Progenitor cell of endocrine pancreas (in vitro differentiated cells): Measurements from ENCODE around the gene DZIP1. TPM values are rescaled to one million over a fixed set of nuclear protein-coding genes. Genes with fewer than 3 reads are reported as not detected.

ENCODE experiments used
- DNase-seq: peaks from one replicate; pipeline ENCODE4 v3.0.0; 2021; ENCODE audit warnings: low spot score; ENCODE audit not compliant: unreplicated experiment
- H3K27ac Mint-ChIP-seq: 2 replicates; pipeline ENCODE4 v1.8.0; 2021; ENCODE audit warnings: mild to moderate bottlenecking, moderate library complexity, mixed read lengths
- H3K27me3 Mint-ChIP-seq: 2 replicates; pipeline ENCODE4 v1.8.0; 2021; ENCODE audit warnings: mixed read lengths
- H3K36me3 Mint-ChIP-seq: 2 replicates; pipeline ENCODE4 v1.8.0; 2022; ENCODE audit warnings: mixed read lengths; ENCODE audit not compliant: insufficient read depth
- H3K4me1 Mint-ChIP-seq: 2 replicates; pipeline ENCODE4 v1.8.0; 2021; ENCODE audit warnings: low read depth, mixed read lengths
- H3K4me3 Mint-ChIP-seq: 2 replicates; pipeline ENCODE4 v1.8.0; 2021; ENCODE audit warnings: low read depth, mild to moderate bottlenecking, moderate library complexity, mixed read lengths
- H3K9me3 Mint-ChIP-seq: 2 replicates; pipeline ENCODE4 v1.8.0; 2021; ENCODE audit warnings: low read depth, mixed read lengths
- CTCF ChIP-seq: fragments of 200-600 bp; sonication (generic); IDR thresholded peaks from one replicate; pipeline ENCODE4 v1.5.0; 2021; ENCODE audit warnings: antibody characterized with exemption, mild to moderate bottlenecking; ENCODE audit not compliant: unreplicated experiment
- total RNA-seq: library from RNA; stranded (reverse); gene quantifications from 2 replicates; pipeline ENCODE4 v1.2.1, GENCODE V29; 2021

DZIP1 gene
- total RNA-seq, 1 donor from 2014 or later = 35.4 TPM

GRCh38 chr13:95660981-95661581 lies 16.6 kb upstream of the DZIP1 start:
- no peak for DNase-seq
- Mint-ChIP-seq H3K36me3 (no peaks in the 10 kb centered on the region), H3K4me1 (peaks cover 8% of the 10 kb centered on the region), H3K4me3 (no peak overlapping the region), H3K27ac (no peak overlapping the region), H3K9me3 (peaks cover 29% of the 10 kb centered on the region), H3K27me3 (no peaks in the 10 kb centered on the region)
- TF ChIP-seq CTCF = peak; percentile 73

- Mint-ChIP-seq H3K9me3 (peaks cover 15% of the 10 kb centered on the region), H3K36me3 (no peaks in the 10 kb centered on the region), H3K27me3 (no peaks in the 10 kb centered on the region), H3K4me3 (no peak overlapping the region), H3K27ac (no peak overlapping the region), H3K4me1 (peaks cover 8% of the 10 kb centered on the region)
- DNase-seq = no peak
- TF ChIP-seq CTCF = no peak
Measured at GRCh38 chr13:95659500-95659899, 15.0 kb upstream of the DZIP1 start.

GRCh38 chr13:95656386-95657015 lies 12.0 kb upstream of the DZIP1 start:
- H3K36me3 Mint-ChIP-seq = no peaks in the 10 kb centered on the region
- peaks cover 8% of the 10 kb centered on the region for H3K27me3 Mint-ChIP-seq
- no peak overlapping the region for H3K4me3 Mint-ChIP-seq
- no peak overlapping the region for H3K27ac Mint-ChIP-seq
- no peak for DNase-seq
- H3K4me1 Mint-ChIP-seq = peaks cover 8% of the 10 kb centered on the region
- peaks cover 6% of the 10 kb centered on the region for H3K9me3 Mint-ChIP-seq
- TF ChIP-seq CTCF = no peak

GRCh38 chr13:95652821-95653220 lies 8.3 kb upstream of the DZIP1 start:
- Mint-ChIP-seq H3K4me3 (no peak overlapping the region), H3K27me3 (peaks cover 8% of the 10 kb centered on the region), H3K9me3 (peaks cover 6% of the 10 kb centered on the region), H3K36me3 (no peaks in the 10 kb centered on the region), H3K27ac (no peak overlapping the region), H3K4me1 (peaks cover 3% of the 10 kb centered on the region)
- no peak for TF ChIP-seq CTCF
- DNase-seq = no peak

GRCh38 chr13:95652244-95652764 lies 7.8 kb upstream of the DZIP1 start:
- no peak for TF ChIP-seq CTCF
- H3K4me1 Mint-ChIP-seq = peaks cover 3% of the 10 kb centered on the region
- H3K9me3 Mint-ChIP-seq = peaks cover 6% of the 10 kb centered on the region
- peaks cover 8% of the 10 kb centered on the region for H3K27me3 Mint-ChIP-seq
- no peak overlapping the region for H3K4me3 Mint-ChIP-seq
- DNase-seq = no peak
- H3K36me3 Mint-ChIP-seq = no peaks in the 10 kb centered on the region
- no peak overlapping the region for H3K27ac Mint-ChIP-seq
